Neural progenitor cell (in vitro differentiated cells): ENCODE measurements around the gene MAST3.

ENCODE experiments used
- EZH2 ChIP-seq: fragments of 200-600 bp; sonication (generic); IDR thresholded peaks from 2 replicates; pipeline ENCODE4 v1.6.1; 2017; ENCODE audit warnings: antibody characterized with exemption, mild to moderate bottlenecking, moderate library complexity
- TF ChIP-seq, protein P1 (sequence below): fragments of 200-600 bp; sonication (generic); IDR thresholded peaks from 2 replicates; pipeline ENCODE4 v1.5.1; 2017; ENCODE audit warnings: antibody characterized with exemption, mild to moderate bottlenecking

DNA sequence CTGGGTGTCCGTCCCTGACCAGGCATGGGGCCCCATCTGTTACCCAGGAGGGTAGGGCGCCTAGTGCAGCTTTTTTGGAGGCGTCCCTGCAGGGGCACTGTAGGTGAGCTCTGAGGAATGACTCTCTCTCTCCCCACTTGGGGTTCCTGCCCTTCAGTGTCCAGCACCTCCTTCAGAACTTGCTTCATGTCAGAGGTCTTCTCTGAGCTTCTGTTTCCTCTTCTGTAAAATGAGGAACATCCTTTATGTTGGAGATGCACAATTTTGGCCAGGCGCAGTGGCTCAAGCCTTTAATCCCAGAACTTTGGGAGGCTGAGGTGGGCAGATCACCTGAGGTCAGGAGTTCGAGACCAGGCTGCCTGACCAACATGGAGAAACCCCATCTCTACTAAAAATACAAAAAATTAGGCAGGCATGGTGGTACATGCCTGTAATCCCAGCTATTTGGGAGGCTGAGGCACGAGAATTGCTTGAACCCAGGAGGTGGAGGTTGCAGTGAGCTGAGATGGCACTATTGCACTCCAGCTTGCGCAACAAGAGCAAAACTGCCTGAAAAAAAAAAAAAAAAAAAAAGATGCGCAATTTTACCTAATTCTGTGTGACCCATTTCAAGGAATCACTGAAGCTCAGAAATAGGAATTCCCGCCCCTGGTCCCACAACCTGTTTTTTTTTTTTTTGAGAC, 40.2 kb downstream of the MAST3 start:
- TF ChIP-seq, protein P1, sequence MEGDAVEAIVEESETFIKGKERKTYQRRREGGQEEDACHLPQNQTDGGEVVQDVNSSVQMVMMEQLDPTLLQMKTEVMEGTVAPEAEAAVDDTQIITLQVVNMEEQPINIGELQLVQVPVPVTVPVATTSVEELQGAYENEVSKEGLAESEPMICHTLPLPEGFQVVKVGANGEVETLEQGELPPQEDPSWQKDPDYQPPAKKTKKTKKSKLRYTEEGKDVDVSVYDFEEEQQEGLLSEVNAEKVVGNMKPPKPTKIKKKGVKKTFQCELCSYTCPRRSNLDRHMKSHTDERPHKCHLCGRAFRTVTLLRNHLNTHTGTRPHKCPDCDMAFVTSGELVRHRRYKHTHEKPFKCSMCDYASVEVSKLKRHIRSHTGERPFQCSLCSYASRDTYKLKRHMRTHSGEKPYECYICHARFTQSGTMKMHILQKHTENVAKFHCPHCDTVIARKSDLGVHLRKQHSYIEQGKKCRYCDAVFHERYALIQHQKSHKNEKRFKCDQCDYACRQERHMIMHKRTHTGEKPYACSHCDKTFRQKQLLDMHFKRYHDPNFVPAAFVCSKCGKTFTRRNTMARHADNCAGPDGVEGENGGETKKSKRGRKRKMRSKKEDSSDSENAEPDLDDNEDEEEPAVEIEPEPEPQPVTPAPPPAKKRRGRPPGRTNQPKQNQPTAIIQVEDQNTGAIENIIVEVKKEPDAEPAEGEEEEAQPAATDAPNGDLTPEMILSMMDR = no peak
- no peak for TF ChIP-seq EZH2
